Nephron progenitor cell (in vitro differentiated cells): ENCODE measurements around the gene ANKRD44.

Source experiments
- DNase-seq: peaks from one replicate; pipeline ENCODE4 v3.0.0; 2021
- H3K27ac Mint-ChIP-seq: 2 replicates; pipeline ENCODE4 v1.8.0; 2021; ENCODE audit warnings: mild to moderate bottlenecking, moderate library complexity, mixed read lengths
- H3K27me3 Mint-ChIP-seq: 2 replicates; pipeline ENCODE4 v1.8.0; 2021; ENCODE audit warnings: mild to moderate bottlenecking, low read depth, mixed read lengths; ENCODE audit not compliant: poor library complexity
- H3K36me3 Mint-ChIP-seq: 2 replicates; pipeline ENCODE4 v1.8.0; 2021; ENCODE audit warnings: low read depth, mixed read lengths
- H3K4me1 Mint-ChIP-seq: 2 replicates; pipeline ENCODE4 v1.8.0; 2021; ENCODE audit warnings: mixed read lengths
- H3K4me3 Mint-ChIP-seq: 2 replicates; pipeline ENCODE4 v1.8.0; 2021; ENCODE audit warnings: mild to moderate bottlenecking, moderate library complexity, mixed read lengths
- H3K9me3 Mint-ChIP-seq: 2 replicates; pipeline ENCODE4 v1.8.0; 2021; ENCODE audit warnings: mild to moderate bottlenecking, moderate library complexity, mixed read lengths
- TF ChIP-seq, protein P1 (sequence below): fragments of 200-600 bp; sonication (generic); IDR thresholded peaks from 2 replicates; pipeline ENCODE4 v1.5.0; 2021; ENCODE audit warnings: antibody characterized with exemption

The ANKRD44 gene

DNA sequence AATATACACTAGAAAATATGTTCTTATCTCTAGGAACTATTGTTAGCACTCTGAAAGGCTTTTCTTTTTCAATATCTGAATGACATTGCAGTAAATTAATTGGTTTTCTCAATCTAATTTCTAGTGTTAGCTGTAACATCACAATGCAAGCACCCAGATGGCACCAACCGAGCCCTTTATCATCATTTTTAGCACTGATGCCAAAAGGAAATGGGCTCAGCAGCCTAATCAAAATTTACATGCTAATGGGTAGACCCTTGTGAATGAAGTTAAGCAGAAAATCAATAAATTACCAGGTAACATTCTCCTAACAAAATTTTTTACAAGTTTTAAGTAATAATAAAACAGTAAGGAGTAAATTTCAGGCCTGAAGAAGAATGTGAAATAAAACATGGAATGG is 330.6 kb downstream of the ANKRD44 start:
- DNase-seq = no peak
- TF ChIP-seq, protein P1, sequence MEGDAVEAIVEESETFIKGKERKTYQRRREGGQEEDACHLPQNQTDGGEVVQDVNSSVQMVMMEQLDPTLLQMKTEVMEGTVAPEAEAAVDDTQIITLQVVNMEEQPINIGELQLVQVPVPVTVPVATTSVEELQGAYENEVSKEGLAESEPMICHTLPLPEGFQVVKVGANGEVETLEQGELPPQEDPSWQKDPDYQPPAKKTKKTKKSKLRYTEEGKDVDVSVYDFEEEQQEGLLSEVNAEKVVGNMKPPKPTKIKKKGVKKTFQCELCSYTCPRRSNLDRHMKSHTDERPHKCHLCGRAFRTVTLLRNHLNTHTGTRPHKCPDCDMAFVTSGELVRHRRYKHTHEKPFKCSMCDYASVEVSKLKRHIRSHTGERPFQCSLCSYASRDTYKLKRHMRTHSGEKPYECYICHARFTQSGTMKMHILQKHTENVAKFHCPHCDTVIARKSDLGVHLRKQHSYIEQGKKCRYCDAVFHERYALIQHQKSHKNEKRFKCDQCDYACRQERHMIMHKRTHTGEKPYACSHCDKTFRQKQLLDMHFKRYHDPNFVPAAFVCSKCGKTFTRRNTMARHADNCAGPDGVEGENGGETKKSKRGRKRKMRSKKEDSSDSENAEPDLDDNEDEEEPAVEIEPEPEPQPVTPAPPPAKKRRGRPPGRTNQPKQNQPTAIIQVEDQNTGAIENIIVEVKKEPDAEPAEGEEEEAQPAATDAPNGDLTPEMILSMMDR = no peak
- no peaks in the 10 kb centered on the region for H3K36me3 Mint-ChIP-seq
- peaks cover 6% of the 10 kb centered on the region for H3K9me3 Mint-ChIP-seq
- no peaks in the 10 kb centered on the region for H3K27me3 Mint-ChIP-seq
- H3K27ac Mint-ChIP-seq = no peak overlapping the region
- no peak overlapping the region for H3K4me3 Mint-ChIP-seq
- H3K4me1 Mint-ChIP-seq = no peaks in the 10 kb centered on the region

DNA sequence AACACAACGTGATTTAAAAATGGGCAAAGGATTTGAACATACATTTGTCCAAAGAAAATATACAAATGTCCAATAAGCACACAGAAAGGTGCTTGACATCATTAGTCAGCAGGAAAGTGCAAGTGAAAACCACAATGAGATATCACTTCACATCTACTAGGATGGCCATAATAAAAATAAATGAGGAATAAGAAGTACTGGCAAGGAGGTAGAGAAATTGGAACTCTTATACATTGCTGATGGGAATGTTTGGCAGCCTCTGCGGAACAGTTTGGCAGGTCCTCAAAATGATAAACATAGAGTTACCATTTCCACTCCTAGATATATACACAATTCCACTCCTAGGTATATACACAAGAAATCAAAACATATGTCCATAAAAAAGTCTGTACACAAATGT is 333.1 kb downstream of the ANKRD44 start:
- H3K27me3 Mint-ChIP-seq = no peaks in the 10 kb centered on the region
- H3K27ac Mint-ChIP-seq = no peak overlapping the region
- no peaks in the 10 kb centered on the region for H3K4me1 Mint-ChIP-seq
- no peak for DNase-seq
- no peak overlapping the region for H3K4me3 Mint-ChIP-seq
- H3K9me3 Mint-ChIP-seq = peaks cover 6% of the 10 kb centered on the region
- TF ChIP-seq, protein P1 = no peak
- no peaks in the 10 kb centered on the region for H3K36me3 Mint-ChIP-seq

DNA sequence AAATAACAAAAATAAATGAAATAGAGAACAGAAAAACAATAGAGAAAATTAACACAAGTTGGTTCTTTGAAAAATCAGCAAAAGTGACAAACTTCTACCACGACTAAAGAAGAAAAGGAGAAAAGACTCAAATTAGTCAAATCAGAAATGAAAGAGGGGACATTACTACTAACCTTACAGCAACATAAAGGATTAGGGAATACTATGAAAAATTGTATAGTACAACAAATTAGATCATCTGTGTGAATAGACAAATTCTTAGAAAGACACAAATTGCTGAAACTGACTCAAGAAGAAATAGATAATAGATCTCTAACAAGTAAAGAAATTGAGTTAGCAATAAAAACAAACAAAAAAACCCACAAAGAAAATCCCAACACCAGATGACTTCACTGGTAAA is 335.6 kb downstream of the ANKRD44 start:
- no peak for DNase-seq
- Mint-ChIP-seq H3K9me3 (peaks cover 6% of the 10 kb centered on the region), H3K4me3 (no peak overlapping the region), H3K27me3 (no peaks in the 10 kb centered on the region), H3K36me3 (no peaks in the 10 kb centered on the region), H3K4me1 (no peaks in the 10 kb centered on the region), H3K27ac (no peak overlapping the region)
- TF ChIP-seq, protein P1 = no peak

DNA sequence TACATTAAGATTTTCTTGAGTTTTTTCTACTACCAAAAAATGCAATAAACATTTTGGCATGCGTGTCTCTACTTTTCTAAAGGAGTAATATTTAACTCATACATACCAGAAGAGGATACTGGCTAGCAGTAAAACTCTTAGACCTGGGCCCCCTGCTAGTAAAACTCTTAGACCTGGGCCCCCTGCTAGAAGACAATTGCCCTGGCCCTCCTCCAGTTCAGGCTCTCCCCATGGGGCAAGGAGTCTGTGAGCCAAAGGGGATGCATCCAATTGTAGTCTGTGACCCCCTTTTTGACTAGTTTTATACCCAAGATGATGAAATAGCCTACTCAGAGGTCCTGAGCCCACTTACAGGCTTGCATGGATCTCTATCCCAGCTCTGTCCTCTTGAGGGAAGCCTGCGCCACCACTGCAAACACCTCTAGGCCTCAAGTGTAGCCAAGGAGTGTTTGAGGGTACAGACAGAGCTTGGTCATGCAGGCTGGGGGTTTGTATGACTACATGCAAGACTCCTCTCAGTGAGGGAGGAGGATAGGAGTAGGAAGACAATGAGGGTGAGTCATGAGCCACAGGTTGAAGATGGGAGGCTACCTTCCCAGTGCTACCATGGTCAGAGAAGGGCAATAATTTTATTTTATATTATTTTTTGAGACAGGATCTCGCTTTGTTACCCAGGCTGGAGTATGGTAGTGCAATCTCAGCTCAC is 338.9 kb downstream of the ANKRD44 start:
- TF ChIP-seq, protein P1 = no peak
- H3K36me3 Mint-ChIP-seq = peaks cover 3% of the 10 kb centered on the region
- H3K27ac Mint-ChIP-seq = no peak overlapping the region
- no peaks in the 10 kb centered on the region for H3K27me3 Mint-ChIP-seq
- no peak for DNase-seq
- H3K4me1 Mint-ChIP-seq = peaks cover 12% of the 10 kb centered on the region
- peaks cover 16% of the 10 kb centered on the region for H3K9me3 Mint-ChIP-seq
- H3K4me3 Mint-ChIP-seq = no peak overlapping the region

DNA sequence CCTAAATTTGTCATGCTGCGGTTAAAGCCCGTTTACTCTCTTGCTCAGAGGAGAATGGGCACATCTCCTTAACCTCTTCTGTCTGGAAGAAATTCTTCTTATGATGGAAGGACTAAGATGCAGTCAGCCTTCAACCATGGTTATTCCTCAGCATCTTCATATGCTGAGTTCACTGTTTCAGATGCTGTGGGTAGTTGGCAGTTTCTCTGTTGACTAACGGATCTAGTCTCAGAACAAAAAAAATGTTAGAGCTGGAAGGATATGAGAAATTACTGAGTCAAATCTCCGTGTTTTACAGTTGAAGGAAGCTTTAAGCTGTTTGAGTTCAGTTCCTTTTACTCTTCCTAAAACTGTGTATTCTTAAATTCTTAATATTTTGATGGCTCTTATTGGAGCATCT is 340.5 kb downstream of the ANKRD44 start:
- Mint-ChIP-seq H3K4me3 (no peak overlapping the region), H3K9me3 (peaks cover 11% of the 10 kb centered on the region), H3K4me1 (peaks cover 24% of the 10 kb centered on the region), H3K27me3 (no peaks in the 10 kb centered on the region), H3K36me3 (peaks cover 3% of the 10 kb centered on the region), H3K27ac (no peak overlapping the region)
- DNase-seq = no peak
- TF ChIP-seq, protein P1 = no peak

DNA sequence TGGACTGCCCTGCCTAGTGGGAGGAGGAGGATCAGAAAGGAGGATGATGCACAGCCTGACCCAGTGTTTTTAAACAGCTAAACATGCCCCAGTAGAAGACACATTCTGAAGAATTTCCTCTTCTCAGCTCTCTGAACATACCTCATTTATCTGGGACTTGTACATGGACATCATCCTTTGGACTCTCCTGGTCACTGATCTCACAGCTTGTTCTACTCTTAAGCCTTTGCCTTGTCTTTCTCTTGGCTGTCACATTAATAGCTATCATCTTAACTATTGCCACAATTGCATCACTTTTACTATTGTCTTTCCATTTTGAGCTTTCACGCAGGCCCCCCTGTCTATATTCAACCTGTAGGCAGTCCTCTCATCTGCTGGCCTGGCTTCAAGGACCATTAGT is 342.1 kb downstream of the ANKRD44 start:
- peaks cover 6% of the 10 kb centered on the region for H3K27me3 Mint-ChIP-seq
- peaks cover 11% of the 10 kb centered on the region for H3K9me3 Mint-ChIP-seq
- H3K27ac Mint-ChIP-seq = no peak overlapping the region
- no peak overlapping the region for H3K4me3 Mint-ChIP-seq
- TF ChIP-seq, protein P1 = no peak
- DNase-seq = no peak
- peaks cover 3% of the 10 kb centered on the region for H3K36me3 Mint-ChIP-seq
- H3K4me1 Mint-ChIP-seq = peaks cover 24% of the 10 kb centered on the region
